Liver (tissue), 10 donors: ENCODE measurements around the gene DLL4. TPM values are rescaled to one million over a fixed set of nuclear protein-coding genes. Genes with fewer than 3 reads are reported as not detected.

Experiments
- DNase-seq: peaks from one replicate; pipeline ENCODE4 v3.0.0-alpha.2; 2017; ENCODE audit warnings: low spot score
- H3K27ac ChIP-seq, 2 donors: one replicate each; pipeline ENCODE4 v1.7.0; 2013; ENCODE audit warnings: inconsistent platforms in 2 of 2, low read length in 2 of 2, control low read depth in 1 of 2, low read depth in 1 of 2, mild to moderate bottlenecking in 1 of 2
- H3K27me3 ChIP-seq, 4 donors: one replicate each; pipeline versions ENCODE4 v1.6.1 to v1.7.0; 2013; ENCODE audit warnings: low read length in 3 of 4, inconsistent platforms in 1 of 4, mild to moderate bottlenecking in 1 of 4, moderate library complexity in 1 of 4; ENCODE audit not compliant: control insufficient read depth in 4 of 4, insufficient read depth in 4 of 4
- H3K36me3 ChIP-seq, 4 donors: one replicate each; pipeline versions ENCODE4 v1.6.1 to v1.7.0; 2013; ENCODE audit warnings: low read length in 3 of 4, mild to moderate bottlenecking in 3 of 4, low read depth in 1 of 4, moderate library complexity in 1 of 4; ENCODE audit not compliant: control insufficient read depth in 4 of 4, insufficient read depth in 3 of 4
- H3K4me1 ChIP-seq, 4 donors: one replicate each; pipeline versions ENCODE4 v1.6.1 to v1.7.0; 2013; ENCODE audit warnings: low read length in 3 of 4, mild to moderate bottlenecking in 3 of 4, moderate library complexity in 1 of 4; ENCODE audit not compliant: control insufficient read depth in 4 of 4, insufficient read depth in 4 of 4
- H3K4me3 ChIP-seq, 3 donors: one replicate each; pipeline versions ENCODE4 v1.6.1 to v1.7.0; 2013; ENCODE audit warnings: low read length in 3 of 3, control low read depth in 1 of 3, low read depth in 1 of 3, mild to moderate bottlenecking in 1 of 3
- H3K9ac ChIP-seq, 2 donors: one replicate each; pipeline ENCODE4 v1.7.0; 2013; ENCODE audit warnings: low read length in 2 of 2, mild to moderate bottlenecking in 2 of 2, moderate library complexity in 2 of 2, control low read depth in 1 of 2, low read depth in 1 of 2
- H3K9me3 ChIP-seq, 4 donors: one replicate each; pipeline versions ENCODE4 v1.6.1 to v1.7.0; 2013; ENCODE audit warnings: low read length in 3 of 4; ENCODE audit not compliant: control insufficient read depth in 4 of 4
- ATF3 ChIP-seq: IDR thresholded peaks from 2 replicates; pipeline ENCODE4 v1.6.1; 2016; ENCODE audit warnings: antibody characterized with exemption
- CTCF ChIP-seq: fragments of 150-350 bp; IDR thresholded peaks from 2 replicates; pipeline ENCODE4 v1.5.1; 2017; ENCODE audit warnings: improper control_type of control experiment, low read depth, low read length; ENCODE audit not compliant: missing input control
- FOXA2 ChIP-seq: IDR thresholded peaks from 2 replicates; pipeline ENCODE4 v1.6.1; 2016; ENCODE audit warnings: antibody characterized with exemption
- HNF4A ChIP-seq, 2 donors: conservative IDR thresholded peaks; 2 replicates each; pipeline ENCODE4 v1.6.1; 2016; ENCODE audit warnings: antibody characterized with exemption in 2 of 2, mild to moderate bottlenecking in 2 of 2
- JUND ChIP-seq, 2 donors: IDR thresholded peaks; 2 replicates each; pipeline ENCODE4 v1.6.1; 2016; ENCODE audit warnings: antibody characterized with exemption in 2 of 2
- MAX ChIP-seq: IDR thresholded peaks from 2 replicates; pipeline ENCODE4 v1.6.1; 2016; ENCODE audit warnings: antibody characterized with exemption
- RAD21 ChIP-seq, 2 donors: IDR thresholded peaks; 2 replicates each; pipeline ENCODE4 v1.6.1; 2016; ENCODE audit warnings: antibody characterized with exemption in 2 of 2, mild to moderate bottlenecking in 2 of 2
- REST ChIP-seq: IDR thresholded peaks from 2 replicates; pipeline ENCODE4 v1.6.1; 2016; ENCODE audit warnings: antibody characterized with exemption, mild to moderate bottlenecking
- RXRA ChIP-seq, 2 donors: IDR thresholded peaks; 2 replicates each; pipeline ENCODE4 v1.6.1; 2017 to 2018; ENCODE audit warnings: antibody characterized with exemption in 2 of 2, mild to moderate bottlenecking in 1 of 2
- SP1 ChIP-seq: IDR thresholded peaks from 2 replicates; pipeline ENCODE4 v1.6.1; 2018; ENCODE audit warnings: antibody characterized with exemption, mild to moderate bottlenecking
- WGBS: extraction: QIAGEN DNeasy Blood & Tissue Kit; methylation state at CpG from one replicate; pipeline ENCODE4 v1.1.7; 2013; 5-methylcytosine and 5-hydroxymethylcytosine counted together
- polyA plus RNA-seq, 2 donors: library from polyadenylated mRNA; stranded (reverse) in 1 of 2; unstranded in 1 of 2; fragments of 200-250 nt in 1 of 2; fragments of >200 nt in 1 of 2; fragmentation: Nextera tagmentation in 1 of 2; extraction: Ambion mirVana in 1 of 2; gene quantifications; one replicate each; pipeline versions ENCODE4 v1.2.1 to v1.2.3, GENCODE V29; 2013 to 2015
- small RNA-seq: library from RNA; depleted of rRNA; stranded (forward); fragments of <200 nt; gene quantifications from one replicate; pipeline ENCODE3, GENCODE V24; 2014
- total RNA-seq, 2 donors: library from RNA; depleted of rRNA; stranded (reverse); fragments of >200 nt; gene quantifications; one replicate each; pipeline ENCODE4 v1.2.3, GENCODE V29; 2014
- donor health status: healthy.
- donor health status: healthy.
- donor health status: healthy.
- donor health status: healthy.
- donor health status: healthy.

Gene DLL4
- total and polyA plus RNA-seq, 4 donors, result 2.1 to 3.8 (median 3.0) TPM

- H3K4me3 ChIP-seq, result no peak overlapping the region
- H3K36me3 ChIP-seq, result peaks cover 5 to 52% (median 51%) of the 10 kb centered on the region in 4 donors
- TF ChIP-seq SP1 (no peak), CTCF (no peak), ATF3 (no peak), JUND (IDR thresholded peaks at IDR 0.05) (no peak)
- DNase-seq, result no peak
- H3K4me1 ChIP-seq, result no peaks in the 10 kb centered on the region
- no peak overlapping the region for H3K9ac ChIP-seq
- WGBS, result 90% methylated on average over 7 of the region's 7 CpGs
- H3K27ac ChIP-seq, result no peak overlapping the region
- no peaks in the 10 kb centered on the region for H3K27me3 ChIP-seq
- no peaks in the 10 kb centered on the region for H3K9me3 ChIP-seq
Measured at GRCh38 chr15:40986820-40987219, 57.7 kb downstream of the DLL4 start.

- Histone ChIP-seq H3K4me1 (no peaks in the 10 kb centered on the region), H3K27me3 (no peaks in the 10 kb centered on the region), H3K4me3 (no peak overlapping the region), H3K36me3 (peaks cover 5 to 42% (median 39%) of the 10 kb centered on the region in 4 donors), H3K27ac (no peak overlapping the region), H3K9ac (no peak overlapping the region), H3K9me3 (no peaks in the 10 kb centered on the region)
- 96% methylated on average over 4 of the region's 4 CpGs for WGBS
- TF ChIP-seq HNF4A (conservative IDR thresholded peaks at IDR 0.05) (no peak), FOXA2 (no peak), MAX (no peak), RXRA (IDR thresholded peaks at IDR 0.05) (no peak), REST (no peak), SP1 (no peak), RAD21 (IDR thresholded peaks at IDR 0.05) (no peak), JUND (IDR thresholded peaks at IDR 0.05) (no peak)
- no peak for DNase-seq
Measured at GRCh38 chr15:40988156-40988555, 59.0 kb downstream of the DLL4 start.

Small RNA genes within 50 kb of the gene (small RNA-seq; reads per million reads assigned to genes)
- gene ISCA1P4, result not detected

Other genes starting within 250 kb of the DLL4 start
- 10 to 100 TPM in 1 of 2 donors, under 1 TPM in 1; 0.25 to 11.3 TPM for gene RAD51, start 234.2 kb upstream of the DLL4 start, total RNA-seq
- under 1 TPM; 0.51 to 0.87 TPM for gene RAD51, start 234.2 kb upstream of the DLL4 start, polyA plus RNA-seq
- gene RMDN3, start 174.1 kb upstream of the DLL4 start, total RNA-seq, result 10 to 100 TPM; 27.5 to 32.5 TPM
- 10 to 100 TPM; 27.8 to 33.8 TPM for gene RMDN3, start 174.1 kb upstream of the DLL4 start, polyA plus RNA-seq
- gene GCHFR, start 165.3 kb upstream of the DLL4 start, total RNA-seq, result 10 to 100 TPM; 50.5 to 58.7 TPM
- 100 to 1,000 TPM; 178 to 229 TPM for gene GCHFR, start 165.3 kb upstream of the DLL4 start, polyA plus RNA-seq
- gene C15orf62, start 159.4 kb upstream of the DLL4 start, total RNA-seq, result under 1 TPM; 0.19 to 0.92 TPM
- gene C15orf62, start 159.4 kb upstream of the DLL4 start, polyA plus RNA-seq, result under 1 TPM; 0.43 to 0.75 TPM
- gene ZFYVE19, start 122.3 kb upstream of the DLL4 start, total RNA-seq, result 10 to 100 TPM; 10.4 to 41.2 TPM
- gene ZFYVE19, start 122.3 kb upstream of the DLL4 start, polyA plus RNA-seq, result 10 to 100 TPM; 18.4 to 21.0 TPM
- 10 to 100 TPM in 1 of 2 donors, 1 to 10 TPM in 1; 10.0 to 13.8 TPM for gene DNAJC17, start 121.9 kb upstream of the DLL4 start, total RNA-seq
- 10 to 100 TPM; 25.9 to 32.5 TPM for gene DNAJC17, start 121.9 kb upstream of the DLL4 start, polyA plus RNA-seq
- not detected for gene PPP1R14D, start 100.6 kb upstream of the DLL4 start, total RNA-seq
- not detected for gene PPP1R14D, start 100.6 kb upstream of the DLL4 start, polyA plus RNA-seq
- 1 to 10 TPM; 1.2 to 2.6 TPM for gene SPINT1, start 85.3 kb upstream of the DLL4 start, total RNA-seq
- gene SPINT1, start 85.3 kb upstream of the DLL4 start, polyA plus RNA-seq, result 1 to 10 TPM; 1.6 to 2.2 TPM
- under 1 TPM in 1 of 2 donors, not detected in 1; 0.05 TPM for gene RHOV, start 55.1 kb upstream of the DLL4 start, total RNA-seq
- gene RHOV, start 55.1 kb upstream of the DLL4 start, polyA plus RNA-seq, result not detected
- gene VPS18, start 34.9 kb upstream of the DLL4 start, total RNA-seq, result 10 to 100 TPM in 1 of 2 donors, 1 to 10 TPM in 1; 9.8 to 15.3 TPM
- 10 to 100 TPM in 1 of 2 donors, 1 to 10 TPM in 1; 3.4 to 10.8 TPM for gene VPS18, start 34.9 kb upstream of the DLL4 start, polyA plus RNA-seq
- gene CHAC1, start 24.1 kb downstream of the DLL4 start, total RNA-seq, result 1 to 10 TPM in 1 of 2 donors, under 1 TPM in 1; 0.19 to 1.0 TPM
- gene CHAC1, start 24.1 kb downstream of the DLL4 start, polyA plus RNA-seq, result 1 to 10 TPM; 1.2 to 3.5 TPM
- gene INO80, start 186.9 kb downstream of the DLL4 start, total RNA-seq, result 10 to 100 TPM; 14.1 to 19.7 TPM
- gene INO80, start 186.9 kb downstream of the DLL4 start, polyA plus RNA-seq, result 1 to 10 TPM; 3.2 to 4.7 TPM